Measurements from ENCODE around the gene NLRP3.

GRCh38 chr1:247493106-247493505, 77.1 kb downstream of the NLRP3 start:
- TF ChIP-seq, protein P1, sequence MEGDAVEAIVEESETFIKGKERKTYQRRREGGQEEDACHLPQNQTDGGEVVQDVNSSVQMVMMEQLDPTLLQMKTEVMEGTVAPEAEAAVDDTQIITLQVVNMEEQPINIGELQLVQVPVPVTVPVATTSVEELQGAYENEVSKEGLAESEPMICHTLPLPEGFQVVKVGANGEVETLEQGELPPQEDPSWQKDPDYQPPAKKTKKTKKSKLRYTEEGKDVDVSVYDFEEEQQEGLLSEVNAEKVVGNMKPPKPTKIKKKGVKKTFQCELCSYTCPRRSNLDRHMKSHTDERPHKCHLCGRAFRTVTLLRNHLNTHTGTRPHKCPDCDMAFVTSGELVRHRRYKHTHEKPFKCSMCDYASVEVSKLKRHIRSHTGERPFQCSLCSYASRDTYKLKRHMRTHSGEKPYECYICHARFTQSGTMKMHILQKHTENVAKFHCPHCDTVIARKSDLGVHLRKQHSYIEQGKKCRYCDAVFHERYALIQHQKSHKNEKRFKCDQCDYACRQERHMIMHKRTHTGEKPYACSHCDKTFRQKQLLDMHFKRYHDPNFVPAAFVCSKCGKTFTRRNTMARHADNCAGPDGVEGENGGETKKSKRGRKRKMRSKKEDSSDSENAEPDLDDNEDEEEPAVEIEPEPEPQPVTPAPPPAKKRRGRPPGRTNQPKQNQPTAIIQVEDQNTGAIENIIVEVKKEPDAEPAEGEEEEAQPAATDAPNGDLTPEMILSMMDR (IDR thresholded peaks at IDR 0.05), result no peak
- TF ChIP-seq SIN3A (IDR thresholded peaks at IDR 0.05; ENCODE audit: borderline replicate concordance, insufficient read depth, low read depth, low read length), result no peak
